ENCODE results near the gene GRAP.
"Not testable (repeated sequence)": the region's sequence is repeated elsewhere in the genome, so short reads cannot be mapped to it uniquely, and the experiment has no call there.

GRAP gene

DNA sequence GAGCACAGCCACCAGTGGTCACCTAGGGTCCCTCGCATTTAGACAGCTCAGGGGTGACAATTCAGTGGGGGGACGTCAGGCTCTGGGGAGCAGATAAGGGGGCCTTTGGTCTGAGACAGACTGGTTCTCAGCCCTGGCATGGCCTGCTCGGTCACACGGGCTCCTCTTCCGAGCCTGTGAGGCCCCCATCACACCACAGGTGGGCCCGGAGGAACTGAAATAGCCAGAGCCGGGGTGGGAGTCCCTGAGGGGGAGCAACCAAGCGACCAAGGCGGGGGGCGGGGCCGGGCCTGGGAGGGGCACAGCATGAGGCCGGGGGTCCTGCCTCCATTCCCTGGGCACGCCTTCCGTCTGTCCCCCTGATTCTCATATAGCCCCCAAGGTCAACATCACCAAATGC lies 4.4 kb downstream of the GRAP start:
- not testable (repeated sequence) for DNase-seq (ENCODE audit: low spot score)

- DNase-seq (ENCODE audit: low spot score) = not testable (repeated sequence)
Observed at GRCh38 chr17:19041871-19042270, 4.9 kb downstream of the GRAP start.

DNA sequence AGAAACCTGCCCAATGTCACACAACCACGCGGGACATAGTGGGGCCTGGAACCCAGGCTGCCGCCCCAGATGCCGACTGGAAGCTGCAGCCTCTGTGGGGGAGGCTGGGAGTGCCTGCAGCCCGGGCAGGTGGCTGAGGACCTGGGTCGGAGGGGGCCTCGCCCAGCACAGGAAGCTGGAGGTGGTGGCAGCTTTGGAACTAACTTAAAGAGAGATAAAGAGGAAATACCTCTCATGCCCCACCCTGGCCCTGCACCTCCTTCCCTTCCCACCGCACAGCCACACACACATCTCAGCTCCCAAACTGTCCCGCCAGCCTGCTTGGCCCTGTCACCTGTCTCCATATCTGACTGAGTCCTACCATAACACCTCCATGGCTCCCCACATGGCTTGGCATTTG lies 6.4 kb downstream of the GRAP start:
- not testable (repeated sequence) for DNase-seq (ENCODE audit: low spot score)

DNA sequence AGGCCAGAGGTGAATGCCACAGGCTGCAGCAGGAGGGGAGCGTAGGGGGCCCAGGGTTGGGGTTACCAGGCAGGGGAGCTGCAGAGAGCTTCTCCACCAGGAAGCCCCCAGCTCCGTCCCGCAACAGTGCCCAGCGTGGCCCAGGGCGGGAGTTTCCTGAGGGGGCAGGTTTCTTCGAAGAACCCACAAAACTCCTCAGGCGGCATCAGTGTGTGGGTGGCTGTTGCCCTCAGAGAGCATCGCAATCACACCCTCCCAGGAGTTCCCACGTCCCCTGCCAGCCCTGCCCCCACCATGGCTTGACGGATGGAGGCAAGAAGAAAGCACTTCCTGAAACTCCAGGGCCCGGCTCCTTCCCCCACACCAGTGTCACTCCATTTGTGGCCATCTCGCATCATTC lies 8.0 kb downstream of the GRAP start:
- not testable (repeated sequence) for DNase-seq (ENCODE audit: low spot score)

- DNase-seq (ENCODE audit: low spot score) = not testable (repeated sequence)
Observed at GRCh38 chr17:19038007-19038406, 8.8 kb downstream of the GRAP start.

DNA sequence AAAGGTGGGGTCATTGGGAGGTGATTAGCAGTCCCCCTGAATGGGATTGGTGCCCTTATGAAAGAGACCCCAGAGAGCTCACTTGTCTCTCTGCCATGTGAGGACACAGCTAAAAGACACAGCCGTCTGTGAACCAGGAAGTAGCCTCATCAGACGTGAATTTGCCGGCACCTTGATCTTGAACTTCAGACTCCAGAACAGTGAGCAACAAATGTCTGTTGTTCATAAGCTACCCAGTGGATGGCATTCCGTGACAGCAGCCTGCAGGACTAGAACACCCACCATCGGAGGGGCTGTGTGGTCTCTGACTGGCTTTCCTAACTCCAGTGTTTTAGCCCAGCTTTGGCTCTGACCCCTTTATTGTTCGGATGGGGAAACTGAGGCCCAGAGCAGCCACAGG lies 9.2 kb downstream of the GRAP start:
- DNase-seq (ENCODE audit: low spot score) = not testable (repeated sequence)

- DNase-seq (ENCODE audit: low spot score) = not testable (repeated sequence)
Observed at GRCh38 chr17:19036186-19036585, 10.6 kb downstream of the GRAP start.

- not testable (repeated sequence) for DNase-seq (ENCODE audit: low spot score)
Observed at GRCh38 chr17:19032377-19032988, 14.3 kb downstream of the GRAP start.

GRCh38 chr17:19031729-19032128 lies 15.0 kb downstream of the GRAP start:
- not testable (repeated sequence) for DNase-seq (ENCODE audit: low spot score)

- not testable (repeated sequence) for DNase-seq (ENCODE audit: low spot score)
Observed at GRCh38 chr17:19030771-19031449, 15.8 kb downstream of the GRAP start.

GRCh38 chr17:19029740-19030139 lies 17.0 kb downstream of the GRAP start:
- DNase-seq (ENCODE audit: low spot score) = not testable (repeated sequence)

- not testable (repeated sequence) for DNase-seq (ENCODE audit: low spot score)
Observed at GRCh38 chr17:19028671-19029070, 18.1 kb downstream of the GRAP start.

GRCh38 chr17:19024101-19025078 lies 22.4 kb downstream of the GRAP start:
- DNase-seq (ENCODE audit: low spot score) = no peak

- no peak for DNase-seq (ENCODE audit: low spot score)
Observed at GRCh38 chr17:19023209-19023999, 23.4 kb downstream of the GRAP start.

- no peak for DNase-seq (ENCODE audit: low spot score)
Observed at GRCh38 chr17:19022747-19023146, 24.0 kb downstream of the GRAP start.

DNA sequence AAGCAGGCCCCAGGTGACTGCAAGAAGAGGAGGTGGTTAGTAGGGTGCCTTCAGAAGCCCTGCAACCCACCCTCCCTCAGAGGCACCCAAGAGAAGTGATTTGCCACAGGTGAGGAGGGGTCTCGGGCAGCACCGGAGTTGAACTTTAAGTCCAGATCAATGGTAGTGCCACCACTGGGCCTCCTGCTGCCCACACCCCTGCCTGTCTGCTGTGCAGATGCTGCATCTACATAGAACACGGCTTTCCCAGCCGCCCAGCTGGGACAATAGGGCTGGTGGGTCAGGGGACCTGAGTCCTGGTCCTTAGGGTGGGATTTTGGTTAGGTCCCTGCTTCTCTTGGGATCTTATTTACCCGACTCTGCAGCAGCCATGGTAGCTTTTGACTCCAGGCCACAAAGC lies 24.6 kb downstream of the GRAP start:
- DNase-seq (ENCODE audit: low spot score) = no peak

DNA sequence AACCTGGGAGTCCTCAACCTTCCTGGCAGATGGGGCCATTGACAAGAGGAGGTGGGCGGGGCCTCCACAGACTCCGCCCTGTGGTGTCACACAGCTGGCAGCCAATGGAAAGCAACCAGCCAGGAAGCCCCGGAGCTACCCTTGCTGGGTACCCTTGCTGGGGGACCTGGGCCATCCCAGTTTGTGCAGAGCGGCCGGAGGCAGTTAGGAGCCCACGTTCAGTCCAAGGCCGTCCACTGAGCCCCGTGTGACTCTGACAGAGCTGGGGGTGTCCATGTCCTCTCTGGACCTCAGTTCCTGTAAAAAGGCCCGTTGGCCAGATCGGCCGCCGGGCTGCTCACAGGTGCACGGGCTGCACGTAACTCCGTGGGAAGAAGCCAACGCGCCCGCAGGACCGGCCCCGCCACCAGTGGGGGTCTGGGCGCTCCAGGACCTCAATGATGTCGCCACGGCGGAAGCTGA lies 25.1 kb downstream of the GRAP start:
- DNase-seq (ENCODE audit: low spot score) = peak; percentile 52

GRCh38 chr17:19021011-19021621 lies 25.6 kb downstream of the GRAP start:
- DNase-seq (ENCODE audit: low spot score) = not testable (repeated sequence)

DNA sequence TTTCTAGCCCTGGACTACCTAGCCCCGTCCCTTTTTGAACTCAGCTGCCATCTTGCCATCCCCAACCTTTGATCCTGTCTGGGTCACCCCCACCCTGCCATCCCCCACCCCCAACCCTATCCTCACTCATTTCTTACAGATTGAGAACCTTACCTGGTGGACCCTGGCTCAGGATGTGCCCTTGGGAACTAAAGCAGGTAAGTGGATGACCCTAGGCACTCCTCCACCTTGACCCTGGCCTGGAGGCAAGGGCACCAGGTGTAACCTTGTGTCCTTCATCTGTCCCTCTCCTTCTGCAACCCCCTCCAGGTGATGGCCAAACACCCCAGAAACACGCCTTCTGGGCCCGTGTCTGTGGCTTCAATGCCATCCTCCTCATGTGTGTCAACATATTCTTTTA lies 26.7 kb downstream of the GRAP start:
- DNase-seq (ENCODE audit: low spot score) = no peak

- no peak for DNase-seq (ENCODE audit: low spot score)
Observed at GRCh38 chr17:19019041-19019941, 27.5 kb downstream of the GRAP start.

All from NAMALWA (cell line).